ENCODE measurements around the gene ROR2.
"Not testable (repeated sequence)": the region's sequence is repeated elsewhere in the genome, so short reads cannot be mapped to it uniquely, and the experiment has no call there.

ROR2 gene

DNA sequence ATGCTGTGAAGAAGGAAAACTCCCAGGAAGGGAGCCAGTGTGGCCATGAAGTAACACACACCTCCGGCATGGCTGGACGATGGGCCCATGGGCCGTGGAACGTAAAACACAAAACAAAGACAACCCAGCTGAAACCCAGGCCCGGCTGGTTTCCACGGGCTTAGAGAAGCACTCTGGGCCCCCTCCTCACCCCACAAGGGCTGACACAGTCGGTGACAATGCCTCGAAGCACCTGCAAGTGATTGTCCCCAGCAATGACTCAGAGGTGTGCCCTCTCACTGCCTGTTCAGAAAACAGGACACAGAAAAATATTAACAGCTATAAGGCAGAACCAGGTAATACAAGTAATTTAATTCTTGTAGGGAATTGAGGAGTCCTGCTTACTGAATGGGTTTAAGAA lies 135.3 kb downstream of the ROR2 start:
- DNase-seq: no peak

DNA sequence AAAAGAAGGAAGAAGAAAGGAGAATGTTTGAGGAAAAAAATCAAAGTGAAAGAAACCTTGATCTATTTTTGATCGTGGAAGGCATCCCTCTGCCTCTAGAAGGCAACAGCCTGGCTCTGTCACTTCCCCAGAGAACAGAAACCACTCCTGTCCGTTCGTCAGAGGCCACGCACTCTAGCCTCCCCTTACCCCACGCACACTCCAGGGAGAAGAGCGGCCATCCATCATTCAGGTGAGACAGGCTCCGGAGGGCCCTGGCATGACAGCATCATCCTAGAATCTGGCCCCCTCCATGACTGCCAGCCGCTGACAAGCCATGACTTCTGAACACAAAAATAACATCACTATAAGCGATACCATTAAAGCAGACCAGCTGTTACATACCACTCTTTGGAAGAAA lies 135.8 kb downstream of the ROR2 start:
- DNase-seq: no peak

DNA sequence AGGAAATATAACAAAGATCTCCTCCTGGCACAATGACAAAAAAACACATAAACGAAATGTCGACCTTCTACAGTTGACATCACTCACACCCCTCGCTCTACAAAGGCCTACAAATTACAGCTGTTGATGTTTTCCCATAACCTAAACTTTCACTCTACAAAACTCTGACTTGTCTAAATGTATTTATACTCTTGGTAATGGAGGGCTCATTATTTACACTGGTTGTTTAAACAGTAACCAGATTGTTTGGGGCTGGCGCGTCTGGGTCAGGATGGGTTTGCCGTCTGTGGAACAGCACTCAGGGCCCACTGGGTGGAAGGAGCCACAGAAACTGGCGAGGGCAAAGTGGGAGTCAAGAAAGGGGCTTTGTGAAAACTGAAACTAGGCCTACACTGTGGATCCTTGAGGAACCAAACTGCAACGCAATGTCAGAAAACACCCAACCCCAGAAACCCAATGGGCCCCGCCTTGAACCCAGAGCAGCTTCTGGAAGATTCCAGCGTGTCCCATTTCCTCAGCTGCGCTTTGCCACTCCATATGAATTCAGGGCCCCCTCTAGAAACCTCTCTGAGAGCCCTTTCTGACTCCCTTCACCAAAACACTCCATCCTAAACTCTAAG lies 136.7 kb downstream of the ROR2 start:
- no peak for DNase-seq

DNA sequence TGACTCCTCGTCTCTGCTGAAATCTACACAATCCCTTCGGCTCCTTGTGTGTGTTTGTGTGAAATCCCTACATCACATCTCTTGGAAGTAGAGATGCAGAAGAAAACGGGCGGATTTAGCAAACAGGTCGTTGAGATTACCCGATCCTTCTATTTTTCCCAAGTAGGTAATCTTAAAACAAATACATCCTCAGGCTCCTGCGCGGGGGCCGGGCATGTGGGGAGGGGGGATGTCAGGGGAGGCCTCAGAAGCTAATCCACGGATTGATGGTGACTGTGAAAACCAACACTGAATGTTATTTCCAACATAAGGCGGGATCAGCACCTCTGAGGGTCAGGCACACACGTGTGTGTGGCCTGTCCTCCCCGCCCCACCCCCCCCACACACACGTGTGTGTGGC lies 137.8 kb downstream of the ROR2 start:
- no peak for DNase-seq

GRCh38 chr9:91811024-91811909 lies 138.8 kb downstream of the ROR2 start:
- no peak for DNase-seq

- no peak for DNase-seq
These were observed 139.6 kb downstream of the ROR2 start for GRCh38 chr9:91810286-91810905.

DNA sequence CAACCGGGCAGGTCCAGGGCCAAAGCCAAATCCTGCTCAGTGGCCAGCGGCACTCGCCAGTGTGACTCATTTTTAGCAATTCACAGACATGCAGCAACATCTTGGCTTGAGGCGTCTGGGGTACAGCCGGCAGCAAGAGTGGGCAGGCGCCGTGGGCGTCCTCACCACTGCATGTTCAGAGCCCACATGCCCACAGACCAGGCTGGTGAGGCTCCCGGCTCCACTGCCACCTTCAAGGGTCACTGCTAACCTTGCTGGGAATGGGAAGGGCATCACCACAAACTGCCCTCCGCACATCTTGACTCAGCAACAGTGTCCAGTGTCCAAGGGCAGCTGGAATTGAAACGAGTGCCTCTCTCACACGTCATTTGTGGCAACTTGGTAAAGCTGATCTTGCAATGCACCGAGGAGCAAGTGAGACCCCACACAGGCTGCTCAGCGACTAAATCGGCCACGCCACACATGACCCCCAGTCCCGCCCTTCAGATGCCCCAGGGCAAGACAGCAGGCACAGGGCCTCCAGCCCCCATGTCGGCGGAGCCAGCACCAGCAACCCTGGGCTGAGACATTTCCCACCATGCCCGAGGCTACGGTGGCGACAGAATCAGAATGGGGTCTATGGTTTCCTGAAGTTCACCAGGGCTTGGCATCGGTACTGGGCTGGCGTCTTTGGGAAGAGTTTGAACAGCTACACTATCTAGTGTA lies 140.3 kb downstream of the ROR2 start:
- DNase-seq: no peak

GRCh38 chr9:91807643-91808246 lies 142.3 kb downstream of the ROR2 start:
- DNase-seq: no peak

DNA sequence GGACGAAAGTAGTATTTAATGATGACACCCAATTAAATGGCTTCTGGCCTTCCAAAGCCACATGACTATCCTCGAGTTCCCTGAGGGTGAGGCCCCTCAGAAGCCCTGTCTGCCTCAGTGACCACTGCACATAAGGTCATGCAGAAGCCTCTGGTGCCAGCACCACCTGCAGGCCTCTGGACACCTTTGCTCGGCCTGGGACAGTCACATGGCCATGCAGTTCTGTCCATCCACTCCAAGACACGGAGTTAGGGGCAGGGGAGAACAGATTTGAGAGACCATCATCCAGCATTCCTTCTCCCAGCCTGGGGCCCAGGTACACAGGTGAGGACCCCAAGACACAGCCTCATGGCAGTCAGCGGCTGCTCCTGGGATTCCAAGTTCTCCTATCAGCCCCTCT lies 145.0 kb downstream of the ROR2 start:
- DNase-seq: no peak

DNA sequence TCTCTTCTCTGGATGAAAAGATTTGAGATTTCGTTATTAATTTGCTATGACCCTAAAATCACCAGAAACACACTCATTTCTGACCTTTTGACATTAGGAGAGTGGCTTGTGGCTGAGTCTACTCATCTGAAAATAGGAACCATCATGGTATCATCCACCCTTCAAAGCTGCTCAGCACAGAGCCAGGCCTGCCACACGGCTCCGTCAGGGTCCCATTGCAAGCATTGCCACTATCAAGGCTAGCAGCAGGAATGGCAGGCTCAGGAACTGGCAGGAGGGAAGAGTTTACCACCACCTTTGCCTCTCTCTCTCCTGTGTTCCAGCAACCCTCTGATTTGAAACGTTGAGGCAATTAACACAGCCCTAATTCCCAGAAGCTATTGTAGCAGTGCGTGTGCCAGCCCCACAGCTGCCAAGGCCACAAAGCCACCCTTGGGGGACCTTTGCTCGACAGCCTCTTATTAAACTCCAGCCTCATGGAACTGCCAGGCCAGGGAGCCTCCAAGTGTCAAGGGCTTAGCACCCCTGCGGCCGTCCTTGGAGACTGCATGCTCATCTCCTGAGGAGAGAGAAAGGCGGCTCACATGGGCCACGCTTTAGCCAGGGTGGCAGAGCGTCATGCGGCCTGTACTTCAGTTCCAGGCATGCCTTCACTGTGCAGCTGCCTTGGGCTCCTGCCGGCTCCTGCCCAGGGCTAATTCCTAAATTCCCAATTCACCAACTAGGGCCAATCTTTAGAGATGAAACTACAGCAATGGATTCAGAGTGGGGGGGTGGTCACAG lies 145.9 kb downstream of the ROR2 start:
- no peak for DNase-seq

DNA sequence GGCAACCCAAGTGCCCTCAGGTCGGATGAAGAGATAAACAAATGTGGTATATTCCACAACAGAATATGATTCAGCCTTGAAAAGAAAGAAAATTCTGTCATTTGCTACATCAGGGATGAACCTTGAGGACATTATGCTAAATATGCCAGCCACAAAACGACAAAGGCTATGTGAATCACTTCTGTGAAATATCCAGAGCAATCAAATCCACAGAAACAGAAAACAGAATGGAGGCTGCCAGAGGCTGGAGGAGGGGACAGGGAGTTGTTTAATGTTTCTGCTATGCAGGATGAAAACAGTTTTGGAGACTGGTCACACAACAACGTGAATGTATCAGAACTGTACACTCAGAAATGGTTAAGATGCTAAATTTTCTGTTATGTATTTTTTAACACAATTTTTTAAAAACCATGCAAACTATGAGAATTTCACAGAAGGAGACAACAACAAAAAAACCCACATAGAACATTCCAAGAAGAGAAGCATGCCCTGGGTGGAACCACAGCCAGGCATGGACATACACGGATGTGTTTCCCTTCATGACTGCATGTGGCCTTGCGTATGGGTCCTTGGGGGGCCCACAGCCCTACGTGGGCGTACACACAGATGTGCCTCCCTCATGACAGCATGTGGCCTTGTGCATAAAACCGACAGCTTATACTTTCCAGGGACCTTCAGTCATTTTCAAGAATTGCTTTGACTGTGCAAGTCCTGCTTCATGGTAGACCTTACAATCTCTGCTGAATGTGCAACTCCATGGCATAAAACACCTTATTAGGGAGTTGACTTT lies 146.7 kb downstream of the ROR2 start:
- no peak for DNase-seq

DNA sequence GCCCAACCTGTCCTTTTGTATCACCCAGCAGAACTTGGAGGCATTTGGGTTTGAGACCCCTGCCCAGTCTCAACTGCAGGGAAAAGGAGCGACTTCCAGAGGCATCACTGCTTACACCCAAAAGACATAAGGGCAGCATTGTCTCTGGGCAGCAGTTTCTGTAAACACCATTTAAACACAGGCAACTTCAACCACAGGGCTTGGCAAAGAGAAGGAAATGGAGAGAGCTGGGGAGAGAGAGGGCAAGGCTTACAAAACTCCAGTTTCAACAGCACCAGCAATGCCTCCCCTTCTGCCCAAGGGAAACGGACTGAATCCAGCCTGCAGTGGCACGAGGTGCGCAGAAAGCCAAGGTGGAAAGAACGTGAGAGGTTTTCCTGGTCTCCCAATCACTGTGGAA lies 147.6 kb downstream of the ROR2 start:
- no peak for DNase-seq

DNA sequence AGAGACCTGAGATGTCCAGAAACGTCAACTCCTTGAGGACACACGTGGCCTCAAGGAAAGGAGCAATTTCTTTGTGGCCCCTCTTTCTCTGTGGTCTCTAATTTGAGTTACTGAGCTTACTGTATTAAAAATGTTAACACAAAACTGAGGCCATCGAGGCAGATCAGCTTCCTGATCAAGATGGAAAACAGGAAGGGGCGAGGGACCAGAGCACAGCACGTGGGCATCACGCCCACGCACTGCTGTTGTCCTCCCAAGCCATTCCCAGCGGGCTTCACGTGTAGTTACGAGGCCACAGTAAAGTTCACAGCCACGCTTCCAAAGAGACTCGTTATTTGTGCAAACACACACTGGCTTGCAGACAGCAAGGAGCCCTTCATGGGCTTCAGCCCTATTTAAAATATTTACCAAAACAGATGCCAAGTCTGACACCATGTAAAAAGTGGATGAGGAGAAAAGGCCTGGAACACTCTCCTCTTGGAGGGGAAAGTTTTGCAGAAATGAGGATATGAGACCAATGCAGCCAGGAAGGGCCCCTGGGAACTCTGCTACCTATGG lies 149.5 kb downstream of the ROR2 start:
- no peak for DNase-seq

GRCh38 chr9:91799113-91799744 lies 150.8 kb downstream of the ROR2 start:
- DNase-seq: no peak

- not testable (repeated sequence) for DNase-seq
These were observed 151.5 kb downstream of the ROR2 start for GRCh38 chr9:91798273-91799112.

GRCh38 chr9:91797517-91797916 lies 152.5 kb downstream of the ROR2 start:
- not testable (repeated sequence) for DNase-seq

DNA sequence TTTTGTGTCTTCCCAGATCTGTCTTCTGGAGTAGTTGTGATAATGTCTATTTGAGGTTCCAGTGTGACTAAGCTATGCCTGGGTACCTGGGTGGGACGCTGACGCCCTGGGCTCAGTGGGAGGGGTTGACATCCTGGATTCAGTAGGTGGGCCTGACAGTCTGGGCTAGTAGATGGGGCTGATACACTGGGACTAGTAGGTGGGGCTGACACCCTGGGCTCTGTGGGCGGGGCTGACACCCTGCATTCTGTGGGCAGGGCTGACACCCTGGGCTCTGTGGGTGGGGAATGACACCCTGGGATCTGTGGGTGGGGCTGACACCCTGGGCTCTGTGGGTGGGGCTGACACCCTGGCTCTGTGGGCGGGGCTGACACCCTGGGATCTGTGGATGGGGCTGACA lies 153.5 kb downstream of the ROR2 start:
- DNase-seq: not testable (repeated sequence)

GRCh38 chr9:91795598-91796241 lies 154.3 kb downstream of the ROR2 start:
- no peak for DNase-seq

GRCh38 chr9:91793371-91793770 lies 156.7 kb downstream of the ROR2 start:
- DNase-seq: not testable (repeated sequence)
